Subcutaneous adipose tissue (tissue), 4 donors: Measurements from ENCODE around the gene CYTH1. TPM values are rescaled to one million over a fixed set of nuclear protein-coding genes. Genes with fewer than 3 reads are reported as not detected.

Source experiments
- total RNA-seq, 4 donors: library from RNA; depleted of rRNA; stranded (reverse); fragments of >200 nt; gene quantifications; one replicate each; pipeline ENCODE4 v1.1.0, GENCODE V29; 2016
- TF ChIP-seq, protein P1 (sequence below): fragments of 450-650 bp; IDR thresholded peaks from one replicate; pipeline ENCODE4 v1.5.1; 2016; ENCODE audit warnings: low read depth, mild to moderate bottlenecking, control low read depth, antibody characterized with exemption, moderate library complexity

CYTH1 gene
- total RNA-seq, 4 donors from 2014 or later, result 54.0 to 86.5 (median 71.1) TPM

GRCh38 chr17:78723957-78724356, 58.1 kb downstream of the CYTH1 start:
- TF ChIP-seq, protein P1, sequence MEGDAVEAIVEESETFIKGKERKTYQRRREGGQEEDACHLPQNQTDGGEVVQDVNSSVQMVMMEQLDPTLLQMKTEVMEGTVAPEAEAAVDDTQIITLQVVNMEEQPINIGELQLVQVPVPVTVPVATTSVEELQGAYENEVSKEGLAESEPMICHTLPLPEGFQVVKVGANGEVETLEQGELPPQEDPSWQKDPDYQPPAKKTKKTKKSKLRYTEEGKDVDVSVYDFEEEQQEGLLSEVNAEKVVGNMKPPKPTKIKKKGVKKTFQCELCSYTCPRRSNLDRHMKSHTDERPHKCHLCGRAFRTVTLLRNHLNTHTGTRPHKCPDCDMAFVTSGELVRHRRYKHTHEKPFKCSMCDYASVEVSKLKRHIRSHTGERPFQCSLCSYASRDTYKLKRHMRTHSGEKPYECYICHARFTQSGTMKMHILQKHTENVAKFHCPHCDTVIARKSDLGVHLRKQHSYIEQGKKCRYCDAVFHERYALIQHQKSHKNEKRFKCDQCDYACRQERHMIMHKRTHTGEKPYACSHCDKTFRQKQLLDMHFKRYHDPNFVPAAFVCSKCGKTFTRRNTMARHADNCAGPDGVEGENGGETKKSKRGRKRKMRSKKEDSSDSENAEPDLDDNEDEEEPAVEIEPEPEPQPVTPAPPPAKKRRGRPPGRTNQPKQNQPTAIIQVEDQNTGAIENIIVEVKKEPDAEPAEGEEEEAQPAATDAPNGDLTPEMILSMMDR, result no peak

- TF ChIP-seq, protein P1, result no peak
These were observed 58.9 kb downstream of the CYTH1 start for GRCh38 chr17:78723001-78723796.

DNA sequence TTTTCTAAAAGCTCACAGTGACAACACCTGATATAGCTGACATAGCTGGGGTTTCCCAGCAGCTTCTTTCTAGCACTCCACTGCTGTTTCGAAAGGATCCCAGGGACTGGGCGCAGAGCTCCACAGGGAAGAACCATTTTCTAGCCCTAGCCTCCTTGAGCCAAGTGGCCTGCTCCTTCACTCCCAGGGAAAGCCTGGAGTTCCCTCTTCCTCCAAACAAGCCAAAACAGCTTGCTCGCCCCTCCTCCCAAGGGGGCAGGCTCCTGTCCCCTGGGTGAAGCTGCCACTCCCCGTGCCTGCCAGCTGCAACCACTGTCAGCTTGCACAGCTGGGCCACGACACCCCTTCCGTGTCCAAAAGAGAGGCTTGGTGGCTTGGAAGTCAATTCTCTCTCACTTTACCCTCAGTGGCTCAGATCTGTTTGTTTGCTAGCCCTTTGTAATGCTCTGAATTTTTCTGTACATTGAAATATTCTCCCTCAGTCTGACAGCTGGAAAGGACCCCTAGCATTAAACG, 59.8 kb downstream of the CYTH1 start:
- TF ChIP-seq, protein P1, result no peak

- TF ChIP-seq, protein P1, result no peak
These were observed 62.3 kb downstream of the CYTH1 start for GRCh38 chr17:78719630-78720298.

GRCh38 chr17:78718575-78719208, 63.4 kb downstream of the CYTH1 start:
- TF ChIP-seq, protein P1, result no peak

- TF ChIP-seq, protein P1, result no peak
These were observed 64.6 kb downstream of the CYTH1 start for GRCh38 chr17:78717431-78717980.
